Gastrocnemius medialis (tissue), 4 donors: ENCODE data around the gene BTG3. TPM values are rescaled to one million over a fixed set of nuclear protein-coding genes. Genes with fewer than 3 reads are reported as not detected.

Experiments
- ATAC-seq, 2 donors: fragments of 150-250 bp; one replicate each; pipeline ENCODE4 v1.9.1; 2016
- DNase-seq, 2 donors: peaks; one replicate each; pipeline ENCODE4 v3.0.0-alpha.2; 2019
- H3K27ac ChIP-seq, 4 donors: fragments of 200-600 bp; sonication (generic); 1 replicate in 1 of 4; 2 replicates in 3 of 4; pipeline ENCODE4 v1.5.1; 2016 to 2018; ENCODE audit warnings: mild to moderate bottlenecking in 2 of 4, moderate library complexity in 1 of 4
- H3K27me3 ChIP-seq, 3 donors: fragments of 200-600 bp; sonication (generic) in 2 of 3; 1 replicate in 1 of 3; 2 replicates in 2 of 3; pipeline versions ENCODE4 v1.5.1 to v1.6.0; 2016 to 2019; ENCODE audit warnings: mild to moderate bottlenecking in 1 of 3, moderate library complexity in 1 of 3
- H3K36me3 ChIP-seq, 2 donors: fragments of 200-600 bp; sonication (generic) in 1 of 2; one replicate each; pipeline ENCODE4 v1.5.1; 2017 to 2018
- H3K4me1 ChIP-seq, 2 donors: fragments of 200-600 bp; sonication (generic) in 1 of 2; one replicate each; pipeline ENCODE4 v1.5.1; 2016 to 2017; ENCODE audit warnings: mild to moderate bottlenecking in 2 of 2
- H3K4me3 ChIP-seq, 4 donors: fragments of 200-600 bp; sonication (generic) in 3 of 4; 1 replicate in 1 of 4; 2 replicates in 3 of 4; pipeline ENCODE4 v1.5.1; 2016 to 2019; ENCODE audit warnings: mild to moderate bottlenecking in 2 of 4
- H3K9me3 ChIP-seq, 3 donors: fragments of 200-600 bp; sonication (generic) in 2 of 3; 1 replicate in 1 of 3; 2 replicates in 2 of 3; pipeline ENCODE4 v1.5.1; 2016 to 2019
- CTCF ChIP-seq, 5 experiments: fragments of 450-650 bp in 3 of 5; fragments of 200-600 bp in 2 of 5; sonication (generic) in 2 of 5; IDR thresholded peaks in 4 of 5; conservative IDR thresholded peaks in 1 of 5; 1 replicate in 4 of 5; 2 replicates in 1 of 5; pipeline ENCODE4 v1.5.1; 2016 to 2019; ENCODE audit warnings: antibody characterized with exemption in 5 of 5, mild to moderate bottlenecking in 3 of 5, moderate library complexity in 3 of 5
- POLR2A ChIP-seq, 2 donors: fragments of 450-650 bp; IDR thresholded peaks; one replicate each; pipeline ENCODE4 v1.6.1; 2017; ENCODE audit warnings: antibody characterized with exemption in 2 of 2, mild to moderate bottlenecking in 2 of 2, moderate library complexity in 2 of 2
- in situ Hi-C, 4 donors: fragments of 200-750 bp; cut with MboI; loops; one replicate each; pipeline versions ENCODE4 v1.15.0 to v1.8.0; 2017; ENCODE audit warnings: low sequenced_read_pairs in 4 of 4
- intact Hi-C: fragments of 100-400 bp; cut with DNase I; formaldehyde crosslinking; loops from one replicate; pipeline ENCODE4 v1.15.1; 2023; ENCODE audit warnings: low total_unique reads
- total RNA-seq, 4 donors: library from RNA; depleted of rRNA; stranded (reverse); fragments of >200 nt; gene quantifications; one replicate each; pipeline versions ENCODE4 v1.1.0 to v1.2.3, GENCODE V29; 2016

Gene BTG3
- total RNA-seq, 4 donors from 2014 or later: 1.8 to 4.0 (median 3.1) TPM

GRCh38 chr21:17554120-17554519, 58.6 kb downstream of the BTG3 start:
- in situ Hi-C loops (loop anchor here in 2 of 4 donors (25.0 kb wide), 1 partner anchor 167 kb away; no protein-coding TSS in a partner anchor), intact Hi-C loops (loop anchor here (10.0 kb wide), 1 partner anchor 169 kb away; no protein-coding TSS in a partner anchor)
- DNase-seq (no peak), ATAC-seq (no peak)
- H3K9me3 ChIP-seq: no peaks in the 10 kb centered on the region
- H3K36me3 ChIP-seq: no peaks in the 10 kb centered on the region
- TF ChIP-seq CTCF (IDR thresholded peaks at IDR 0.05 in 4 of 5, conservative IDR thresholded peaks at IDR 0.05 in 1 of 5): no peak
- H3K4me3 ChIP-seq: no peak overlapping the region
- no peaks in the 10 kb centered on the region for H3K27me3 ChIP-seq
- H3K4me1 ChIP-seq: no peaks in the 10 kb centered on the region
- no peak overlapping the region for H3K27ac ChIP-seq

GRCh38 chr21:17552410-17552809, 60.3 kb downstream of the BTG3 start:
- ATAC-seq (no peak), DNase-seq (no peak)
- H3K27me3 ChIP-seq: no peaks in the 10 kb centered on the region
- no peak overlapping the region for H3K4me3 ChIP-seq
- H3K36me3 ChIP-seq: no peaks in the 10 kb centered on the region
- intact Hi-C loops: loop anchor here (10.0 kb wide), 1 partner anchor 168 kb away; no protein-coding TSS in a partner anchor
- no peak overlapping the region for H3K27ac ChIP-seq
- no peaks in the 10 kb centered on the region for H3K4me1 ChIP-seq
- no peak for TF ChIP-seq POLR2A (IDR thresholded peaks at IDR 0.05)
- in situ Hi-C loops: loop anchor here in 2 of 4 donors (25.0 kb wide), 1 partner anchor 165 kb away; no protein-coding TSS in a partner anchor
- H3K9me3 ChIP-seq: no peaks in the 10 kb centered on the region

GRCh38 chr21:17550671-17551308, 61.9 kb downstream of the BTG3 start:
- no peak for TF ChIP-seq CTCF (IDR thresholded peaks at IDR 0.05 in 4 of 5, conservative IDR thresholded peaks at IDR 0.05 in 1 of 5)
- no peak for TF ChIP-seq POLR2A (IDR thresholded peaks at IDR 0.05)
- no peak for DNase-seq
- Histone ChIP-seq H3K4me3 (no peak overlapping the region), H3K27ac (no peak overlapping the region), H3K9me3 (no peaks in the 10 kb centered on the region), H3K36me3 (no peaks in the 10 kb centered on the region), H3K4me1 (no peaks in the 10 kb centered on the region), H3K27me3 (no peaks in the 10 kb centered on the region)
- in situ Hi-C loops (loop anchor here in 2 of 4 donors (25.0 kb wide), 1 partner anchor 163 kb away; no protein-coding TSS in a partner anchor), intact Hi-C loops (loop anchor here (10.0 kb wide), 1 partner anchor 166 kb away; no protein-coding TSS in a partner anchor)
- no peak for ATAC-seq

GRCh38 chr21:17548262-17548661, 64.4 kb downstream of the BTG3 start:
- ATAC-seq (no peak), DNase-seq (no peak)
- Histone ChIP-seq H3K4me3 (no peak overlapping the region), H3K36me3 (no peaks in the 10 kb centered on the region), H3K27ac (no peak overlapping the region), H3K27me3 (no peaks in the 10 kb centered on the region), H3K4me1 (no peaks in the 10 kb centered on the region), H3K9me3 (no peaks in the 10 kb centered on the region)
- TF ChIP-seq POLR2A (IDR thresholded peaks at IDR 0.05) (no peak), CTCF (IDR thresholded peaks at IDR 0.05 in 4 of 5, conservative IDR thresholded peaks at IDR 0.05 in 1 of 5) (no peak)
- in situ Hi-C loops: no loop called here
- intact Hi-C loops: no loop called here

GRCh38 chr21:17545007-17545406, 67.7 kb downstream of the BTG3 start:
- ATAC-seq: no peak
- no peak overlapping the region for H3K27ac ChIP-seq
- in situ Hi-C loops: no loop called here
- H3K4me3 ChIP-seq: no peak overlapping the region
- H3K36me3 ChIP-seq: no peaks in the 10 kb centered on the region
- DNase-seq: no peak
- intact Hi-C loops: no loop called here
- no peak for TF ChIP-seq CTCF (IDR thresholded peaks at IDR 0.05 in 4 of 5, conservative IDR thresholded peaks at IDR 0.05 in 1 of 5)
- TF ChIP-seq POLR2A (IDR thresholded peaks at IDR 0.05): no peak
- no peaks in the 10 kb centered on the region for H3K27me3 ChIP-seq
- no peaks in the 10 kb centered on the region for H3K9me3 ChIP-seq
- H3K4me1 ChIP-seq: no peaks in the 10 kb centered on the region

Other genes starting within 250 kb of the BTG3 start
- under 1 TPM in 2 of 4 donors, not detected in 2; 0.35 to 0.68 TPM for gene CXADR, start 99.9 kb downstream of the BTG3 start, total RNA-seq
- 1 to 10 TPM; 4.0 to 8.5 (median 5.6) TPM for gene C21orf91, start 206.5 kb upstream of the BTG3 start, total RNA-seq